GM18505 (cell line): ENCODE data around the gene KCNS3.
A peak's percentile ranks its signal among the peaks of the same experiment; 100 is the strongest.

ENCODE experiments used
- ATAC-seq: cut with Tn5 transposase; IDR thresholded peaks from one replicate; pipeline ENCODE4 v1.9.1; 2021; ENCODE audit not compliant: unreplicated experiment
- POLR2A ChIP-seq: IDR thresholded peaks from 4 replicates; pipeline ENCODE4 v1.6.1; 2011; ENCODE audit warnings: borderline replicate concordance; ENCODE audit not compliant: insufficient read depth, insufficient read length; ENCODE audit errors: extremely low read depth

KCNS3 gene

DNA sequence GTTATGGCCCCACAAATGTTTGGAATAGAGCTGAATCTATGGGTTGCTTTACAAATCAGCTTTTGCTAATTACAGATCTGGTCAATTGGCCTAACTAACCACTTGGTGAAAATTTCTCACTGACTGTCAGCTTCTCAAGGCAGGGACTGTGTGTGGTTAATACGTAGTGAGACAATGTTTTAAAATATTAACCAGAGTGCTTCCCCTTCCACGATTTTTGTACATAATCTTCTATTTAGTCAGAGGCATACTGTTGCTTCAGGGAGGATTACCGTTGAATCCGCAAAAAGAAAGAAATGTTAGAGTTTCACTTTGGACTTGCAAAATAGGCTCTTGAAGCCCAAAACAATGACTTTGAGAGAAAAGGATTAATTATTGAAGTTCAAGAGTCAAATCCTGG is 14.9 kb upstream of the KCNS3 start:
- TF ChIP-seq POLR2A = no peak
- ATAC-seq = no peak

DNA sequence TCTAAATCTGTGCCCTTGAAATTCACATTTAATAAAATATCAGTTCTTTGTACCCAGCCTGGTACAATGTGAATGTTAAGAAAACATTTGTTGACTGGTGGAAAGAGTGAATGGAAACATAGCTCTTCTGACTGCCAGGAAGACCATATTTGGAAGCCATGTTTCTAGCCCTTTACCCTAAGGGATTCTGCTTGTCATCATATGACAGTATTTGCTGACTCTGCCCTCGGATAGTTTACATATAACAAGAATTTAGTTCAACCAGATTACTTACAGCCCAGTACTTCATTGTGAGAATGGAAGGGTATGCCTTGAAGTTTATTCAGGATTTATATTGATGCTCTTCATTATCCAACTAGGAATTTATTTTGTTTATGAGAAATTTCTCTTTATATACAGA is 13.8 kb upstream of the KCNS3 start:
- no peak for TF ChIP-seq POLR2A
- ATAC-seq = no peak

DNA sequence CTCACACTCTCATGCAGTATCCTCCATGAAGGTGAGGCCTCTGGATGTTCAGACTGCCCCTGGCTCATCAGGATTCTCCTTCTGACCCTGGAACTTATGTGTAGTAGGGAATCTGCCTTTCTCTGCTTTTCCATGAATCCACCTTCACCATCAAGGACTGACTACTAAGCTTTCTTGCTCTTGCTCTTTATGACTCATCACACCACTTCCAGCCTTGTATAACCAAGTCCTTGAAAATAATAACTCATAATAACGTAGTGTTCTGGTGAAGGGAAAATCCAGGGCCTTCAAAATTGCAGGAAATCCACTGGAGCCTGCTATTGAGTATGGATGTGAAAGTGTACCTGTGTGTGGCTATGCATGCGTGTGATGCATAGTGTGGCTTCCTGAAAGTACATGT is 11.3 kb upstream of the KCNS3 start:
- ATAC-seq = no peak
- no peak for TF ChIP-seq POLR2A

GRCh38 chr2:17869128-17869527 is 9.3 kb upstream of the KCNS3 start:
- TF ChIP-seq POLR2A = no peak
- ATAC-seq = no peak

DNA sequence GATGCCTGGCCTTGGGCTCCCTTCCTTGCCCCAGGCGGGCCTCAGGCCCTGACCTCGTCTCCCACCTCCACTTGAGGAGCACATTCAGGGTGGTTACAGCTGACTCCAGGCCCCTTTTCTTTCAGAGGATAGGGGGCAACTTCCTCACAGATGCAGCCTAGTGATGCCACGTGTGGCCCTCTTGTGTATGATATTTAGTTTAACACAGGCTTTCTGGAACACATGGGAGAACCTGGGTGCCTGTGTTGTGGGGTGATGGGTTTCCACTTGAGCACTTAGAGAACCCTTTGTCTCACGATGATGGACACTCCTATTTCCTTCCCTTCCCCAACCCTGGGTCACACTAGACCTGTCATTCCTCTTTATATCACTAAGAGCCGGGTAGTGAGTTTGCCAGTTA is 6.8 kb upstream of the KCNS3 start:
- no peak for TF ChIP-seq POLR2A

DNA sequence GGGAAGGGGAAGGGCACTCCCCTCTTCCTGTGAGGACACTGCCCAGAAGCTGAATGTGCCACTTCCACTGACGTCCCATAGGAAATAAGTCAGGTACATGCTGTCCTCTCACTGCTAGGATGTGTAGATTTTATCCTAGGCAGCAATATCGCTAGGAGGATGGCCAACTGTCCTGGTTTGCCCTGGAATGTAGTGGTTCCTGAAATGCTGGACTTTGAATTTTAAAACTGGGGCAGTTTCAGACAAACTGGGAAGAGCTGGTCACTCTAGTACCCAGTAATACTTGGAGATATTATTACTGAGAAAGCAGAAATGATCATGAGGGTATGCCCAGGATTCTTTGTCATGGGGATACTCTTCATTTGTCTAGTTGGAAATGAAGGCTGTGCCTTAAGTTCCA is 5.4 kb upstream of the KCNS3 start:
- no peak for TF ChIP-seq POLR2A
- ATAC-seq = no peak

More for the DNA sequence above, 6.8 kb upstream of the KCNS3 start:
- ATAC-seq = no peak

DNA sequence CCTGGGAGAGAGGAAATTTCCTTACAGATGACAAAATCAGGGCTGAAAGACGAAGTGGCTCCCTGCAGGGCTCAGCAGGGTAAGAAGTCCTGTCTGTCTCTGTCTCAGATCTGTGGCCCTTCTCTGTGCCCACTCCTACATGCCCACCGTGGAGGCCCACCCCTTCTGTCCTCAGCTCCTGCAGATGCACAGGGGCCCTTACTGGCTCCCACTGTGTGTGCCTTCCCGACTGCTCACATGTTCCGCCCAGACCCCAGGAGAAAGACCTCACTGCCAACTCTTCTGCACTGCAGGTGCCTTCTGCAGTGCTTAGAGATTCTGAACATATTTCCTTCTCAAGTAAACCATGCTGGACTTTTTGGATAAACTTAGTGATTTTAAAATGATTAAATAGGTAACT is 1.9 kb upstream of the KCNS3 start:
- TF ChIP-seq POLR2A = no peak
- ATAC-seq = no peak

DNA sequence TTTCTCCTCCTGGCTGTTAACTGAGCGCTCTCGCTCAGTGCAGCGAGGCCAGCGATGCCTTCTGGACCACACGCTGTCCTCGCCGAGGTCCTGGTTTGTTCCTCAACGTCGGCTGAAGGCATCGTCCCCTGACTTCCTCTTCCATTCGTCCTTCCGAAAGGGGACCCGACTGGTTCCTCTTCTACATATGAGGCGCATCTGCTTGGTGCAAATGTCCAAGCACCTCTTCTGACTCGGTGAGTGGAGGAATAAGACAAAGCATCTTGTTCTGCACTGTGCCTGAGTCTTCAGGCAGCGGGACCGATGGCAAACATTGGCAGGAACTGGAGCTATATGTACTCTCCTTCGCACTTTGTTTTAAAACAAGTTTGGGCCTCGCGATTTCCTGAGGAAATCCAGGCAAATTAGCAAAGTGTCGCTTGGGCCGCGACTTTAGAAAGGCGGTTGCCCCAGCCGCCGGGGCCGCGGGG is 621 bp upstream of the KCNS3 start:
- peak; percentile 24 for ATAC-seq
- no peak for TF ChIP-seq POLR2A

GRCh38 chr2:17879137-17879912 is 858 bp downstream of the KCNS3 start:
- ATAC-seq = peak; percentile 26

GRCh38 chr2:17879913-17880274 is 1.4 kb downstream of the KCNS3 start:
- TF ChIP-seq POLR2A = no peak

More at GRCh38 chr2:17879137-17879912, 858 bp downstream of the KCNS3 start:
- TF ChIP-seq POLR2A = no peak

GRCh38 chr2:17892770-17893534 is 14.5 kb downstream of the KCNS3 start:
- ATAC-seq = no peak
- no peak for TF ChIP-seq POLR2A

More at GRCh38 chr2:17879913-17880274, 1.4 kb downstream of the KCNS3 start:
- ATAC-seq = no peak

DNA sequence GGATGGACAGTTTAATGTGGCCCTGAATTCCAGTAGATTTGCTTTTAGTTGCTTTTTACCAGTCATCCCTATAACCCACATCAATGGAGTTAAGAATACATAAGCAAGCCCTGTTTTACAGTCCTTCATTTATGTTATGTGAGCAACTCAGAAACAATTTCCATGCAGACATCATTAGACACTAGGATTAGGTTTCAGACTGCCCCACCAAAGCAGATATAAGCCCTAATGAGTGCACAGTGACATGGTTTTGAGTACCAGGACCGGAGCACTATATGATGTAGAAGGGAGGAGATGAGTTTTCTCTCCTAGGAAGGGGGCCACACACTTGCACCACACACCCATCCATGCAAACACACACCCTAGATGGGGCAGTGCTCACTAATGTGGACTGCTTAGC is 15.5 kb downstream of the KCNS3 start:
- no peak for ATAC-seq
- TF ChIP-seq POLR2A = no peak

DNA sequence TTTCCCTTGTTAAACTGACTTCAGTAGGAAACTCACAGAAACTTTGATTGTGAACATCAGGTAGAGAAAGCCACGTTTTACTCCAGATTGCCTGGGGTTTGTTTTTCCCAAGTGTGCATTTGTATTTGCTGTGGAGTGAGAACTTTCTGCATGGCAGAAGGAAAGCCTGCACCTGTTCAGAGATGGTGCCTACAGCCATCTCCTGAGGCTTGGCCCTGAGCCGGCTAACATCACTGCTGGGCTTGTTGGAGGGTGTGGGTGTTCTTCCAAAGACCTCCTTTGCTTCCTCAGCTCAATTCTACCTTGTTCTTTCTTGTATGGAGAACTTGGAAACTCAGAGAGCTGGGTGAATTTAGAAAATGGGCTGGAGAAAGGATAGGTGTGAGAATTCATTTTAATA is 16.1 kb downstream of the KCNS3 start:
- ATAC-seq = no peak

DNA sequence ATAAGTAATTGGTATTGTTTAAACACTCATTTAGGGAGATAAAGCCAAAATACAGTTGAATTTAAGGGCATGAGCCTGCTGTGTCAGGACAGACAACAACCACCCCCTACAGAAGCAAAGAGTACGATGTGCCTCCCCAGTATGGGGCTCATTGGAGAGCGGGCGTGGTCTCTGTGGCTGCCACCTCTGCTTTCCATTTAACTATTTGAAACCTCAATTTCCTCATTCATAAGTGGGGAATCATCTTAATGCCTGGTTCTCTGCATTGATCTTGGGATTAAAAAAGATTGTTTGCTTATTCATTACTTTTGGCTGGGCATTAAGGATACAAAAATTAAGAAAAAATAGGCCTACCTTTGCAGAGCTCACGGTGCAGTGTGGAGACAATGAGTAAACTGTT is 21.4 kb downstream of the KCNS3 start:
- TF ChIP-seq POLR2A = no peak
- no peak for ATAC-seq

More for the DNA sequence above, 16.1 kb downstream of the KCNS3 start:
- TF ChIP-seq POLR2A = no peak
